Activated CD8-positive, alpha-beta T cell treated with anti-CD3 and anti-CD28 coated beads for 36 hours (primary cell): ENCODE measurements around the gene TMUB1. TPM values are rescaled to one million over a fixed set of nuclear protein-coding genes. Genes with fewer than 3 reads are reported as not detected.

Experiments
- ATAC-seq: fragments of 200-7000 bp; cut with Tn5 transposase; one replicate; pipeline ENCODE4 v1.10.0; 2021; ENCODE audit warnings: mild to moderate bottlenecking, moderate library complexity
- CTCF ChIA-PET: fragments of 350-600 bp; sonication (Branson Sonifier 250); formaldehyde crosslinking; loops from one replicate; lab custom pipeline; 2021; ENCODE audit warnings: antibody characterized with exemption; lab: Charles Lee
- POLR2A ChIA-PET: fragments of 350-600 bp; sonication (Branson Sonifier 250); formaldehyde crosslinking; loops from one replicate; lab custom pipeline; 2021; ENCODE audit warnings: antibody characterized with exemption; lab: Charles Lee
- DNase-seq: peaks from one replicate; pipeline ENCODE4 v3.0.0-alpha.2; 2020
- H3K27ac Mint-ChIP-seq: one replicate; pipeline ENCODE4 v1.8.0; 2021; ENCODE audit warnings: mild to moderate bottlenecking, mixed read lengths
- H3K27me3 Mint-ChIP-seq: one replicate; pipeline ENCODE4 v1.8.0; 2021; ENCODE audit warnings: mixed read lengths
- H3K36me3 Mint-ChIP-seq: one replicate; pipeline ENCODE4 v1.8.0; 2021; ENCODE audit warnings: low read depth, mixed read lengths
- H3K4me1 Mint-ChIP-seq: one replicate; pipeline ENCODE4 v1.8.0; 2021; ENCODE audit warnings: low read depth, mixed read lengths
- H3K4me3 Mint-ChIP-seq: one replicate; pipeline ENCODE4 v1.8.0; 2021; ENCODE audit warnings: mild to moderate bottlenecking, moderate library complexity, mixed read lengths
- H3K9me3 Mint-ChIP-seq: one replicate; pipeline ENCODE4 v1.8.0; 2021; ENCODE audit warnings: mixed read lengths
- intact Hi-C: fragments of 100-400 bp; cut with micrococcal nuclease; formaldehyde crosslinking; loops from one replicate; pipeline ENCODE4 v1.10.0; 2022
- total RNA-seq, 2 experiments: library from RNA; stranded (reverse); gene quantifications; one replicate each; pipeline ENCODE4 v1.2.3, GENCODE V29; 2021
- TF ChIP-seq, protein P1 (sequence below): fragments of 200-600 bp; IDR thresholded peaks from one replicate; pipeline ENCODE4 v1.8.0; 2022; ENCODE audit warnings: antibody characterized with exemption, mild to moderate bottlenecking

The TMUB1 gene
- total RNA-seq, 2 experiments from 2014 or later, result 59.7 to 64.2 TPM

DNA sequence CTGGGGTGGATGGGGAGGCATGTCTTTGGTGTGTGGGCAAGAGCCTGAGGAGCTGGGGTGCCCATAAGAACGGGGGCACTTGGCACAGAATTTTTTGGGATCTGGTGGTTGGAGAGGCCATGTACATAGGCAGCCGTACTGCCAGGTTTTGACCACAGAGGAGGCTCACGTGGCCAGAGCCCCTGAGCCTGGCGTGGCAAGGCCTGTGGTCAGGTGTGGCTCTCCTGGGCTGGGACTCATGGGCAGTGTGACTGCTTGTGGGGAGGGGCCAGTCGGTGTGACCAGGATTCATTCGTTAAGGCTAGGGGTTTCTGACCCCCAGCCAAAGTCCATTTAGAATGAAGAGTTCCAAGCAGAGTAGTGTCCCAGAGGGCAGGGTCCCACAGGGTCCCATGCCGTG lies 41.2 kb upstream of the TMUB1 start:
- H3K9me3 Mint-ChIP-seq, result no peaks in the 10 kb centered on the region
- intact Hi-C loops, result loop anchor here (1.0 kb wide), 1 partner anchor 48 kb away; no protein-coding TSS in a partner anchor
- POLR2A ChIA-PET, result no interaction called here
- no peak overlapping the region for H3K4me3 Mint-ChIP-seq
- no peaks in the 10 kb centered on the region for H3K4me1 Mint-ChIP-seq
- ATAC-seq (no peak), DNase-seq (no peak)
- CTCF ChIA-PET, result interaction anchor here (0.7 to 2.1 kb wide), 39 partner anchors 9 to 323 kb away, joined by 3 to 23 read pairs (median 4); partner anchors contain the start of genes ABCF2 and TMUB1
- no peaks in the 10 kb centered on the region for H3K27me3 Mint-ChIP-seq
- TF ChIP-seq, protein P1, sequence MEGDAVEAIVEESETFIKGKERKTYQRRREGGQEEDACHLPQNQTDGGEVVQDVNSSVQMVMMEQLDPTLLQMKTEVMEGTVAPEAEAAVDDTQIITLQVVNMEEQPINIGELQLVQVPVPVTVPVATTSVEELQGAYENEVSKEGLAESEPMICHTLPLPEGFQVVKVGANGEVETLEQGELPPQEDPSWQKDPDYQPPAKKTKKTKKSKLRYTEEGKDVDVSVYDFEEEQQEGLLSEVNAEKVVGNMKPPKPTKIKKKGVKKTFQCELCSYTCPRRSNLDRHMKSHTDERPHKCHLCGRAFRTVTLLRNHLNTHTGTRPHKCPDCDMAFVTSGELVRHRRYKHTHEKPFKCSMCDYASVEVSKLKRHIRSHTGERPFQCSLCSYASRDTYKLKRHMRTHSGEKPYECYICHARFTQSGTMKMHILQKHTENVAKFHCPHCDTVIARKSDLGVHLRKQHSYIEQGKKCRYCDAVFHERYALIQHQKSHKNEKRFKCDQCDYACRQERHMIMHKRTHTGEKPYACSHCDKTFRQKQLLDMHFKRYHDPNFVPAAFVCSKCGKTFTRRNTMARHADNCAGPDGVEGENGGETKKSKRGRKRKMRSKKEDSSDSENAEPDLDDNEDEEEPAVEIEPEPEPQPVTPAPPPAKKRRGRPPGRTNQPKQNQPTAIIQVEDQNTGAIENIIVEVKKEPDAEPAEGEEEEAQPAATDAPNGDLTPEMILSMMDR, result no peak
- H3K36me3 Mint-ChIP-seq, result peaks cover 5% of the 10 kb centered on the region
- no peak overlapping the region for H3K27ac Mint-ChIP-seq

GRCh38 chr7:151123822-151124464 lies 40.6 kb upstream of the TMUB1 start:
- Mint-ChIP-seq H3K36me3 (peaks cover 5% of the 10 kb centered on the region), H3K4me1 (no peaks in the 10 kb centered on the region), H3K9me3 (no peaks in the 10 kb centered on the region), H3K4me3 (no peak overlapping the region), H3K27ac (no peak overlapping the region), H3K27me3 (no peaks in the 10 kb centered on the region)
- CTCF ChIA-PET, result interaction anchor here (0.6 to 2.1 kb wide), 47 partner anchors 8 to 324 kb away, joined by 3 to 23 read pairs (median 4); partner anchors contain the start of genes ABCF2 and TMUB1
- intact Hi-C loops, result loop anchor here (1.0 kb wide), 1 partner anchor 48 kb away; no protein-coding TSS in a partner anchor
- TF ChIP-seq, protein P1, result peak; percentile 94
- peak; percentile 99 for ATAC-seq
- DNase-seq, result peak; percentile 87
- POLR2A ChIA-PET, result interaction anchor here (0.6 kb wide), 1 partner anchor 140 kb away, joined by 3 read pairs; no protein-coding TSS in a partner anchor

- no peaks in the 10 kb centered on the region for H3K4me1 Mint-ChIP-seq
- H3K27me3 Mint-ChIP-seq, result no peaks in the 10 kb centered on the region
- DNase-seq (no peak), ATAC-seq (no peak)
- H3K4me3 Mint-ChIP-seq, result no peak overlapping the region
- ChIA-PET CTCF (interaction anchor here (0.6 to 2.1 kb wide), 44 partner anchors 8 to 325 kb away, joined by 3 to 23 read pairs (median 4); partner anchors contain the start of genes ABCF2 and TMUB1), POLR2A (interaction anchor here (0.6 kb wide), 1 partner anchor 141 kb away, joined by 3 read pairs; no protein-coding TSS in a partner anchor)
- H3K36me3 Mint-ChIP-seq, result peaks cover 5% of the 10 kb centered on the region
- H3K9me3 Mint-ChIP-seq, result no peaks in the 10 kb centered on the region
- TF ChIP-seq, protein P1, result no peak
- H3K27ac Mint-ChIP-seq, result no peak overlapping the region
- intact Hi-C loops, result no loop called here
Measured at GRCh38 chr7:151123158-151123821, 40.0 kb upstream of the TMUB1 start.

GRCh38 chr7:151122796-151123157 lies 39.5 kb upstream of the TMUB1 start:
- intact Hi-C loops, result no loop called here
- CTCF ChIA-PET, result no interaction called here
- Mint-ChIP-seq H3K4me3 (no peak overlapping the region), H3K4me1 (no peaks in the 10 kb centered on the region), H3K36me3 (peaks cover 5% of the 10 kb centered on the region), H3K27ac (no peak overlapping the region), H3K27me3 (no peaks in the 10 kb centered on the region), H3K9me3 (no peaks in the 10 kb centered on the region)
- TF ChIP-seq, protein P1, result no peak
- ATAC-seq (no peak), DNase-seq (no peak)
- POLR2A ChIA-PET, result no interaction called here

- DNase-seq (no peak), ATAC-seq (no peak)
- H3K27ac Mint-ChIP-seq, result no peak overlapping the region
- H3K27me3 Mint-ChIP-seq, result no peaks in the 10 kb centered on the region
- POLR2A ChIA-PET, result no interaction called here
- no peak overlapping the region for H3K4me3 Mint-ChIP-seq
- peaks cover 2% of the 10 kb centered on the region for H3K4me1 Mint-ChIP-seq
- TF ChIP-seq, protein P1, result no peak
- intact Hi-C loops, result no loop called here
- CTCF ChIA-PET, result no interaction called here
- H3K9me3 Mint-ChIP-seq, result no peaks in the 10 kb centered on the region
- peaks cover 5% of the 10 kb centered on the region for H3K36me3 Mint-ChIP-seq
Measured at GRCh38 chr7:151122276-151122675, 39.0 kb upstream of the TMUB1 start.
